ENCODE measurements around the gene TBRG1. TPM values are rescaled to one million over a fixed set of nuclear protein-coding genes. Genes with fewer than 3 reads are reported as not detected.

Gene TBRG1
- total RNA-seq, 1 experiment from 2014 or later = 14.4 TPM

Other genes with a start within 250 kb of the TBRG1 start
- gene OR8B2, start 238.4 kb upstream of the TBRG1 start, total RNA-seq (2014; rRNA removed; shearing (Covaris generic)) = not detected in 2 replicates
- gene OR8B3, start 223.8 kb upstream of the TBRG1 start, total RNA-seq (2014; rRNA removed; shearing (Covaris generic)) = not detected in 2 replicates
- not detected in 2 replicates for gene OR8B4, start 198.0 kb upstream of the TBRG1 start, total RNA-seq (2014; rRNA removed; shearing (Covaris generic))
- gene OR8B8, start 177.2 kb upstream of the TBRG1 start, total RNA-seq (2014; rRNA removed; shearing (Covaris generic)) = not detected in 2 replicates
- not detected in 2 replicates for gene OR8B12, start 79.2 kb upstream of the TBRG1 start, total RNA-seq (2014; rRNA removed; shearing (Covaris generic))
- not detected in 2 replicates for gene OR8A1, start 52.9 kb upstream of the TBRG1 start, total RNA-seq (2014; rRNA removed; shearing (Covaris generic))
- not detected in 2 replicates for gene PANX3, start 11.4 kb upstream of the TBRG1 start, total RNA-seq (2014; rRNA removed; shearing (Covaris generic))
- gene SIAE, start 50.9 kb downstream of the TBRG1 start, total RNA-seq (2014; rRNA removed; shearing (Covaris generic)) = 0.43 and 0.63 TPM in 2 replicates
- 4.0 and 6.0 TPM in 2 replicates for gene SPA17, start 51.0 kb downstream of the TBRG1 start, total RNA-seq (2014; rRNA removed; shearing (Covaris generic))
- gene NRGN, start 117.1 kb downstream of the TBRG1 start, total RNA-seq (2014; rRNA removed; shearing (Covaris generic)) = 4.5 and 4.6 TPM in 2 replicates
- gene VSIG2, start 129.4 kb downstream of the TBRG1 start, total RNA-seq (2014; rRNA removed; shearing (Covaris generic)) = not detected in 2 replicates
- gene ESAM, start 139.4 kb downstream of the TBRG1 start, total RNA-seq (2014; rRNA removed; shearing (Covaris generic)) = 0.16 TPM in 1 of 2 replicates, not detected in the other
- gene MSANTD2, start 177.5 kb downstream of the TBRG1 start, total RNA-seq (2014; rRNA removed; shearing (Covaris generic)) = 9.2 and 12.6 TPM in 2 replicates
- gene ROBO3, start 242.6 kb downstream of the TBRG1 start, total RNA-seq (2014; rRNA removed; shearing (Covaris generic)) = 5.1 and 7.0 TPM in 2 replicates

Data from SJCRH30 (cell line).